Measurements from ENCODE around the gene NR5A1. TPM values are rescaled to one million over a fixed set of nuclear protein-coding genes. Genes with fewer than 3 reads are reported as not detected.

The NR5A1 gene
- total and polyA plus RNA-seq, 2 experiments from 2014 or later = 0.21 TPM; not detected in 1

GRCh38 chr9:124512806-124513204 lies 5.6 kb upstream of the NR5A1 start:
- Histone ChIP-seq H3K4me1 (ENCODE audit: insufficient read depth) (peaks cover 8% of the 10 kb centered on the region; the same call in 1 of the 2 replicates), H2AFZ (no peak overlapping the region), H3K36me3 (ENCODE audit: insufficient read depth) (no peaks in the 10 kb centered on the region), H3K79me2 (replicated peaks; ENCODE audit: insufficient read depth) (no peaks in the 10 kb centered on the region), H4K20me1 (replicated peaks; ENCODE audit: insufficient read depth) (no peaks in the 10 kb centered on the region; the same call in 1 of the 2 replicates), H3K27ac (ENCODE audit: low read depth) (no peak overlapping the region), H3K4me3 (no peak overlapping the region), H3K27me3 (ENCODE audit: insufficient read depth) (no peaks in the 10 kb centered on the region), H3K4me2 (no peak overlapping the region), H3K9me2 (ENCODE audit: insufficient read depth) (no peaks in the 10 kb centered on the region), H3F3A (replicated peaks; ENCODE audit: low read depth) (no peaks in the 10 kb centered on the region)
- DNase-seq (ENCODE audit: low spot score) (no peak), ATAC-seq (peak; percentile 3)
- H3K4me1 Mint-ChIP-seq = peaks cover 20% of the 10 kb centered on the region
- no peaks in the 10 kb centered on the region; the same call in 2 of the 3 replicates for H3K9me3 Mint-ChIP-seq
- no peak overlapping the region for H3K4me3 Mint-ChIP-seq
- H3K27ac Mint-ChIP-seq = no peak overlapping the region
- peaks cover 2% of the 10 kb centered on the region; the same call in 2 of the 3 replicates for H3K36me3 Mint-ChIP-seq (ENCODE audit: low read depth)
- peaks cover 38% of the 10 kb centered on the region for H3K27me3 Mint-ChIP-seq (ENCODE audit: insufficient read depth, low read depth, poor library complexity)
- TF ChIP-seq ZNF114 (CRISPR knock-in tag; IDR thresholded peaks at IDR 0.05) (no peak), JUNB (IDR thresholded peaks at IDR 0.05; ENCODE audit: unreplicated experiment) (no peak), EZH2 (IDR thresholded peaks at IDR 0.05; ENCODE audit: low read depth, unreplicated experiment) (no peak), POLR2AphosphoS5 (IDR thresholded peaks at IDR 0.05; ENCODE audit: low read depth) (no peak), STAT1 (IDR thresholded peaks at IDR 0.05; ENCODE audit: unreplicated experiment) (no peak), ZNF331 (CRISPR knock-in tag; IDR thresholded peaks at IDR 0.05; ENCODE audit: low read depth) (no peak), ETS1 (IDR thresholded peaks at IDR 0.05) (no peak), NANOG (IDR thresholded peaks at IDR 0.05; ENCODE audit: borderline replicate concordance) (no peak), REST (IDR thresholded peaks at IDR 0.05; ENCODE audit: unreplicated experiment) (no peak), CREB1 (CRISPR knock-in tag; IDR thresholded peaks at IDR 0.05; ENCODE audit: low read depth) (no peak), CTCF (conservative IDR thresholded peaks at IDR 0.05; ENCODE audit: low read depth in 2 of 2) (no peak), ZNF462 (CRISPR knock-in tag; IDR thresholded peaks at IDR 0.05) (no peak), EZH2phosphoT487 (IDR thresholded peaks at IDR 0.05; ENCODE audit: unreplicated experiment) (no peak)

All from GM23338 (cell line).